ENCODE data around the gene VTI1A. TPM values are rescaled to one million over a fixed set of nuclear protein-coding genes. Genes with fewer than 3 reads are reported as not detected.

VTI1A gene
- total RNA-seq, 1 donor from 2014 or later = 30.1 TPM

DNA sequence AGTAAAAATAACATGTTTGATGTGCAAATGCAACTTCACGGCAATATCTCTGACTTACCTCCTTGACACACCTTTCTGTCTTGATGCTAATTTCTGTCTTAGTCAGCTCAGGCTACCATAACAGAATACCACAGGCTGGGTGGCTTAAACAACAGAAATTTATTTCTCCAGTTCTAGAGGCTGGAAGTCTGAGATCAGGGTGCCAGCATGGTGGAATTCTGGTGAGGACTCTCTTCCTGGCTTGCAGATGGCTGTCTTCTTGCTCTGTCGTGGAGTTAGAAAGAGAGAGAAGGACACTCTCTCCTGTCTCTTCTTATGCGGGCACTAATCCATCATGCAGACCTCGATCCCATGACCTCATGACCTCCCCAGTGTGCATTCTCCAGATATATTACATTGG is 134.9 kb downstream of the VTI1A start:
- no peak for DNase-seq (ENCODE audit: low read depth)

DNA sequence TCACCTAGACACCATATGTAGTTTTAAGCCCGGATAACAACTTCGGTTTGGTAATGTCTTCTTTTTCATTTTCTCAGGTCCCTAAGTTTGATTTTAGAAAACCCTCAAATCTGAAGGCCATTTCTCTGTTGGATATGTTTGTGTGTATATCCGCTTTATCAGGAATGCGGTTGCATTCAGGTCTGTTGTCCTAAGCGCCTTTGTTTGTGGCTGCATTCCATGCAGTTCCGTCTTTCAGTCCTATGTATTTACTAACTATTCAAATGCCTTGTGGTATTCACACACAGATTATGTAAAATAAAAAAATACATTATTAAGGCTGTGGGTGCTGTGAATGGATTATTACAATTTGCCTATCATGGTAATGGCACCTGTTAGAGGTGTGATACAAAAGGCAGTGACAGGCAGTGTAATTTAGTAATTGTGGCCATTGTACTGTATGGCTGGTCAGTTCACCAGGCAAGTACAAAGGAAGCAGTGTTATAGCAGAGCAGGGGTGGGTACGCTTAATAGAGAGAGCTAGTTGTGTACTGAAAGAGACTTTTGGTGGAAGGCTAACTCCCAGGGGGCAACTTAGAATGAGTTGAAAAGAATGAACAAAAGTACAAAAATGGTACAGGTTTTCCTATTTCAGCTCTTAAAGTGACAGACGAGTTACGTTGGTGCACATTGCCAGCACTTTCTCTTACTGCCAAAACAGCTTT is 136.4 kb downstream of the VTI1A start:
- no peak overlapping the region for H3K4me3 ChIP-seq (ENCODE audit: low read depth, low read length)
- TF ChIP-seq, protein P1, sequence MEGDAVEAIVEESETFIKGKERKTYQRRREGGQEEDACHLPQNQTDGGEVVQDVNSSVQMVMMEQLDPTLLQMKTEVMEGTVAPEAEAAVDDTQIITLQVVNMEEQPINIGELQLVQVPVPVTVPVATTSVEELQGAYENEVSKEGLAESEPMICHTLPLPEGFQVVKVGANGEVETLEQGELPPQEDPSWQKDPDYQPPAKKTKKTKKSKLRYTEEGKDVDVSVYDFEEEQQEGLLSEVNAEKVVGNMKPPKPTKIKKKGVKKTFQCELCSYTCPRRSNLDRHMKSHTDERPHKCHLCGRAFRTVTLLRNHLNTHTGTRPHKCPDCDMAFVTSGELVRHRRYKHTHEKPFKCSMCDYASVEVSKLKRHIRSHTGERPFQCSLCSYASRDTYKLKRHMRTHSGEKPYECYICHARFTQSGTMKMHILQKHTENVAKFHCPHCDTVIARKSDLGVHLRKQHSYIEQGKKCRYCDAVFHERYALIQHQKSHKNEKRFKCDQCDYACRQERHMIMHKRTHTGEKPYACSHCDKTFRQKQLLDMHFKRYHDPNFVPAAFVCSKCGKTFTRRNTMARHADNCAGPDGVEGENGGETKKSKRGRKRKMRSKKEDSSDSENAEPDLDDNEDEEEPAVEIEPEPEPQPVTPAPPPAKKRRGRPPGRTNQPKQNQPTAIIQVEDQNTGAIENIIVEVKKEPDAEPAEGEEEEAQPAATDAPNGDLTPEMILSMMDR (conservative IDR thresholded peaks at IDR 0.05; ENCODE audit: low read depth, low read length) = no peak

More for the DNA sequence above, 134.9 kb downstream of the VTI1A start:
- TF ChIP-seq, protein P1 (conservative IDR thresholded peaks at IDR 0.05; ENCODE audit: low read depth, low read length) = no peak
- no peak overlapping the region for H3K4me3 ChIP-seq (ENCODE audit: low read depth, low read length)

DNA sequence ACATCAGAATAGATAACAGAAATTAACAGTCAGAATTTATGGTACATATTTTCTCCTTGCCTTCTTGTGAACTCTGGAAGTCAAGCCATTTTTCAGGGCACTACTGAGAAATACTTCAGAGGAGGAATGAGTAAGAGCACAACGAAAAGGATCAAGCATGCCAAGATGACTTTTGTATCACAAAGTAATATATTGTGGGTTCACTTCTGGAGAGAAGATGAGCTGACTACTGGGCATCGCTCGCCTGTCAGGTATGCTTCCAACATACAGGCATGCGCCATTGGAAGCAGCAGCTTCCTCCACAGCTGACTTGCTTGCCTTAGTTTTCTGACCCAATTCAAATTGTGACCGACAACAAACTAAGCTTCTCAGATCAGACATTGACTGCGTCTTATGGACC is 137.3 kb downstream of the VTI1A start:
- TF ChIP-seq, protein P1 (conservative IDR thresholded peaks at IDR 0.05; ENCODE audit: low read depth, low read length) = no peak
- no peak for DNase-seq (ENCODE audit: low read depth)
- H3K4me3 ChIP-seq (ENCODE audit: low read depth, low read length) = no peak overlapping the region

More for the DNA sequence above, 136.4 kb downstream of the VTI1A start:
- no peak for DNase-seq (ENCODE audit: low read depth)

DNA sequence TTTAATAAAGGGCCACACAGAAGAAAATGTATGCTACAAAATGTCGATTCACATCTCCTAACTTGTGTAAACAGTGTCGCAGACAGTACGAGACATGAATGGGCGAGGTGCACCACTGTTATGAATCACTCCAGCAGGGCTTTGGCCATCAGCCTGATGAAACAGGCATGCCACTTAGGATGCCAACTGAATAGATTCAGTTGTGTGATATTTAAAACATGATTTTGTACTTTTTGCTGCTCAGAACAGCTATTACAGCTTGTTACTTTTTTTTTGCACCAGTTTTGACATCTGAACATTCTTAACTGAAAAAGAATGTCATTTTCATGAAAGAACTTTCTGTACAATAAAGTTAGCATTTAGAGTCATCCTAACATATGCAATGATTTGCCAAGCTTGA is 138.1 kb downstream of the VTI1A start:
- DNase-seq (ENCODE audit: low read depth) = no peak
- no peak overlapping the region for H3K4me3 ChIP-seq (ENCODE audit: low read depth, low read length)
- TF ChIP-seq, protein P1 (conservative IDR thresholded peaks at IDR 0.05; ENCODE audit: low read depth, low read length) = no peak

DNA sequence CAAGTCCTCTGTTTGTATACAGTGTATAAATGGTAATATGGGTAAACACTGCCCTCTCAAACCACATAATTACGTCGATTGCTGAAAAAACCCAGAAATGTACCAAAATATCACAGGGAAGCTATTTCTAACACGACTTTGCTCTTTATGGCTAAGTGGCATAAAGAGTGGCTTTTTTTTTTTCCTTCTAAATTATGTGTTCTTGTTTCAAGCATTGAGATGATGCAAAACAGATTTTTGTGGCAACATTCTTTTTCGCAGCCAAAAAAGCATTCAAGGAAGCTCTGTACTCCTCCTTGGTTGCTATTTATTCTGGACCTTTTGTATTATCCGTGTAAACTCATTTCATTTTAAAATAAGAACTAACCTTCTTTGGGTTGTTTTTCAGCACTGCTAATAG is 138.9 kb downstream of the VTI1A start:
- TF ChIP-seq, protein P1 (conservative IDR thresholded peaks at IDR 0.05; ENCODE audit: low read depth, low read length) = no peak
- no peak for DNase-seq (ENCODE audit: low read depth)
- no peak overlapping the region for H3K4me3 ChIP-seq (ENCODE audit: low read depth, low read length)

DNA sequence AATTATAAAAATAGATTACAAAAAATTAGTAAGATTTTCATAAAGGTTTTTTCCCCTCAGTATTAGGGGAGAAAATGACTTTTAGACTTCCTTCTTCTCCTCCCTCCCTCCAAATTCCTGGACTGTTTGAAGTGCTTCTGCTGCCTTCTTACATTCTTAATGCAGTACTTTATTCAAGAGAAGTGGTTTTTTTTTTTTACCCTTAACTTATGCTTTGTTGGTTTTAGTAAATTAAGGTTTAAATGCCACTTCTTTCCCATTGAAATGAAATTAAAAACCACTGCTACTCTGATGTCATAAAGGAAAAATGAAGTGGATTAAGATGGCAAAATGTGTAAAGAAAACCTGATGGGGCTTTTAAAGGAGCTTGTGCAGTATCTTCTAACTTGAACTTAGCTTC is 140.7 kb downstream of the VTI1A start:
- TF ChIP-seq, protein P1 (conservative IDR thresholded peaks at IDR 0.05; ENCODE audit: low read depth, low read length) = no peak
- H3K4me3 ChIP-seq (ENCODE audit: low read depth, low read length) = no peak overlapping the region
- no peak for DNase-seq (ENCODE audit: low read depth)

Data from epithelial cell of proximal tubule (primary cell).